Right atrium auricular region (tissue), 2 donors: Measurements from ENCODE around the gene CETN1. TPM values are rescaled to one million over a fixed set of nuclear protein-coding genes. Genes with fewer than 3 reads are reported as not detected.

Experiments
- DNase-seq: peaks from one replicate; pipeline ENCODE4 v3.0.0-alpha.2; 2019; ENCODE audit warnings: low spot score
- H3K27ac ChIP-seq, 2 donors: fragments of 200-600 bp; sonication (generic); 1 replicate in 1 of 2; 2 replicates in 1 of 2; pipeline ENCODE4 v1.5.1; 2016 to 2019
- H3K27me3 ChIP-seq, 2 donors: fragments of 200-600 bp; sonication (generic); one replicate each; pipeline versions ENCODE4 v1.5.1 to v1.6.0; 2017 to 2019
- H3K36me3 ChIP-seq: fragments of 200-600 bp; sonication (generic); one replicate; pipeline ENCODE4 v1.5.1; 2016
- H3K4me1 ChIP-seq, 2 donors: fragments of 200-600 bp; sonication (generic); one replicate each; pipeline versions ENCODE4 v1.5.1 to v1.6.0; 2017 to 2019
- H3K4me3 ChIP-seq, 2 donors: fragments of 200-600 bp; sonication (generic); 1 replicate in 1 of 2; 2 replicates in 1 of 2; pipeline ENCODE4 v1.5.1; 2017 to 2019; ENCODE audit warnings: mild to moderate bottlenecking in 1 of 2, moderate library complexity in 1 of 2
- H3K9me3 ChIP-seq, 2 donors: fragments of 200-600 bp; sonication (generic); one replicate each; pipeline ENCODE4 v1.5.1; 2019
- CTCF ChIP-seq, 2 donors: fragments of 200-600 bp; sonication (generic); IDR thresholded peaks; one replicate each; pipeline ENCODE4 v1.5.1; 2019; ENCODE audit warnings: antibody characterized with exemption in 2 of 2
- total RNA-seq, 2 donors: library from RNA; depleted of rRNA; stranded (reverse); fragments of >200 nt; gene quantifications; one replicate each; pipeline ENCODE4 v1.1.0, GENCODE V29; 2016

CETN1 gene
- total RNA-seq, 2 donors from 2014 or later, result not detected

DNA sequence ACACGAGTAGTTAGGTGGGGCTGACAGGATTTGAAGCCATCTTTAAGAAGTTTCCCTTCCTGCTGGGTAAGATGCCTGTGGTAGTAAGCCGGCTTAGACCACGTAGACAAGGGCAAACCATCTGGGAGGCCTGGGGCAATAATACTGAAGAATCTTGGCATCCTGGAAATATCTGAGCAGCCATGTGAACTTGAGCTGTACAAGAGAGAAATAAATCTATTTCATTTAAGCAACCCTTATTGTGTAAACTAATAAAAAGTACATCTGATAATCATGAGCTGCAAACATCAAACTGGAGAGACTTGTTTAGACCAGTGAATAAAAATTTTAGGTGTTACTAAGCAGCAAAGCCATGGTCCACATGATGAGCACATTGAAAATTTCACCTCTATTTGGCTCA lies 11.4 kb upstream of the CETN1 start:
- no peak for TF ChIP-seq CTCF (IDR thresholded peaks at IDR 0.05)
- DNase-seq, result no peak
- Histone ChIP-seq H3K4me1 (no peaks in the 10 kb centered on the region), H3K27ac (no peak overlapping the region), H3K9me3 (no peaks in the 10 kb centered on the region), H3K4me3 (no peak overlapping the region), H3K27me3 (no peaks in the 10 kb centered on the region), H3K36me3 (no peaks in the 10 kb centered on the region)

DNA sequence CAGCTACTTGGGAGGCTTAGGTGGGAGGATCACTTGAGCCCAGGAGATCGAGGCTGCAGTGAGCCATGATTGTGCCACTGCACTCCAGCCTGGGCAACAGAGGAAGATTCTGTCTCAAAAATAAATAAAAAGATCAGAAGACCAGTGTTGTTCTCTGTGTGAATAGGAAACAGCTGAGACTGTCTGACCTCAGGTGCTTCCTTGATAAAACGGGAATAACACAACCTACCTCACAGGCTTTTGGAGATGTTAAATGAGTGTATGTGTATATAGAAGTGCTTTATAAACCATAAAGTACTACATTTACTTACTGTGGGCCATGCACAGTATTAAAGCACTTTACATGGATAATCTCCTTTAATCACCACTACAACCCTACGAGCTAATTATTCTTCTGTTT lies 9.9 kb upstream of the CETN1 start:
- no peaks in the 10 kb centered on the region for H3K9me3 ChIP-seq
- no peak overlapping the region for H3K27ac ChIP-seq
- H3K4me1 ChIP-seq, result no peaks in the 10 kb centered on the region
- no peaks in the 10 kb centered on the region for H3K27me3 ChIP-seq
- DNase-seq, result no peak
- H3K4me3 ChIP-seq, result no peak overlapping the region
- TF ChIP-seq CTCF (IDR thresholded peaks at IDR 0.05), result no peak
- no peaks in the 10 kb centered on the region for H3K36me3 ChIP-seq

DNA sequence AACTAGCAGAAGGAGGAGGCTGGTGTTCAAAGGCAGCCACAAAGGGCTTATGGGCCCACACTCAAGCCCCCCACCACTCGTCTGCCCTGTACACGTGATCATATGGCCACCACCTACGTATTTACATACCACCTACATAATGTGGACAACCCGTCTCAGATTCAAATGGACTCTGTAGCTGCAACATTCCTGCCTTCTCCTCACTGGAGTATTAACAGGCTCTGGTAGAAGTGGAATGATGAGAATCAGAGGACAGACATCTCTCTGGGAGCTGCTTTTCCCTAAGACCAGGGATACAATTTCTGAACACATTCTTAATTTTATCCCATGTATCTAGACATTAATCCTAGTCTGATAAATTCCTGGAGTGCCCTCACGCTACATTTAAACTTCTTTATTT lies 9.5 kb upstream of the CETN1 start:
- no peaks in the 10 kb centered on the region for H3K27me3 ChIP-seq
- no peak overlapping the region for H3K27ac ChIP-seq
- no peaks in the 10 kb centered on the region for H3K36me3 ChIP-seq
- H3K4me1 ChIP-seq, result no peaks in the 10 kb centered on the region
- TF ChIP-seq CTCF (IDR thresholded peaks at IDR 0.05), result no peak
- H3K4me3 ChIP-seq, result no peak overlapping the region
- H3K9me3 ChIP-seq, result no peaks in the 10 kb centered on the region
- no peak for DNase-seq

DNA sequence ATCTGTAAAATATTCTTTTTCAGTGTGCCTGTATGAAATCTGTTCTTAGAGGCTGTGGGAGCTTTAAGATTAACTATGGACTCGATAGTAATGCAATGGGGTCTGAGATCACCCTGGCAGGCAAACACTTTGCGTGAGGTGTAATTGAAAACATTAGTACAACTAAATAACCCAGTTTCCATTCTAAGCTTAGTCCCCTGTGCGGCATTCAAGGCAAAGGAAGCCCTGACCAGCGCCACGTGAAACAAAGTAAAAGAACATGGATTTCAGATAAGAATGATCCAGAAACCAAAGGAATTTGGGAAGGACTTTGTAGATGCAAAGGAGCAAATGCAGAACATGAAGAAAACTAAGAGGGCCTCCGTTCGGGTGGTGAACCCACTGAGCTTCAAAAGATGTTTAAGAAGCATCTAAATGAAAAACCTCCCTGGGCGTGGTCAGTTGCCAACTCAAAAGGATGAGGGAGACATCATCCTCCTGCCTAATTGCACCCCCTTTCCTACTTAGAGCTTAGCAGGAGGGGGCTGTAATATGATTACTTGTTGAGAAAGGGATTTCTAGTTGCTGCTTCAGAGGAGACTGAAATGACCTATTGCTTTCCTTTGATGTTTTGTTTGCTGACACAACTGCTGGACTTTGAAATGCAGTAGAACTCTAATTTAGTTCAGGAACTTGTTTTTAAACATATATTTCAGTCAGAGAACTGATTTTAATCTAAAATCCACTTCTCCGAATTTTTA lies 7.9 kb upstream of the CETN1 start:
- H3K36me3 ChIP-seq, result no peaks in the 10 kb centered on the region
- no peak overlapping the region for H3K4me3 ChIP-seq
- no peaks in the 10 kb centered on the region for H3K4me1 ChIP-seq
- H3K27ac ChIP-seq, result no peak overlapping the region
- H3K9me3 ChIP-seq, result no peaks in the 10 kb centered on the region
- H3K27me3 ChIP-seq, result no peaks in the 10 kb centered on the region
- no peak for DNase-seq
- TF ChIP-seq CTCF (IDR thresholded peaks at IDR 0.05), result no peak

DNA sequence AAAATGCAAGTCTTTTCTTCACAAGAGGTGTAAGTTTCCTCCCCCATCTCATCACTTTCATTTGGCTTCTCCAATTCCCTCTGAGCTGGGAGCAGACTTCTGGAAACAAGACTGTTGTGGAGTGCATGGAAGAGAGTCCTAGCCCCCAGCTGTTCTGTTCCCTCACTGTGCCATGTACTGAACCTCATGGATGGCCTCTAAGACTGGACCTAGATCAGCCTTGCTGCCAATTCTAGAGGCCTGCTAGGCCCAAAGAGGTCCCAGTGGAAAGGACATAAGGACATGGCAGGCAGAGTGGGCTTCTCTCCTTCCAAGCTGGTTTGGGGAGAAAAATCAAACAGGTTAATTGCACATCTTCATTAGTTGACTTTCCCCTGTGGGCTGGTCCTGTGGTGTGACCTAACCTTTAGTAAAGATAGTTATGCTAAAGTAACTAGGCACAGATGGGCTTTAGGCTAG lies 7.3 kb upstream of the CETN1 start:
- no peaks in the 10 kb centered on the region for H3K27me3 ChIP-seq
- no peak for DNase-seq
- no peak overlapping the region for H3K4me3 ChIP-seq
- no peak for TF ChIP-seq CTCF (IDR thresholded peaks at IDR 0.05)
- no peaks in the 10 kb centered on the region for H3K4me1 ChIP-seq
- no peaks in the 10 kb centered on the region for H3K9me3 ChIP-seq
- no peaks in the 10 kb centered on the region for H3K36me3 ChIP-seq
- no peak overlapping the region for H3K27ac ChIP-seq

DNA sequence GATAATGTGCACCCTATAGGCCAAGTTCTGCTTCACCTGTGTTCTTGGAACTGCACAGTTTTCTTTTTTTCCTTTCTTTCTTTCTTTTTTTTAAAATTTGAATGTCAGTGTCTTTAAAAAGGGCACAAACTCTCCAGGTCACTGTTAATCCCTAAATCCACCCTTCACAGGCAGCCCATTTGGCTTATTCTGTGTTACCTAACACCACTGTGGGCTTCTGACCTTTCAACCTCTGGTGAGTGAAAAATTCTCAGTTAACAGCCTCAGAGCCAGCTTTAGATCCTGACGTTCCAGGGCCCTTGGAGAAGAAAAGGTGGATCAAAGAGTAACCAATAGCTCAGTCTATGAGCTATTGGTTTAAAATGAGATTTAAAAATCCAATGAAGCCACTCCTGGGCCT lies 6.8 kb upstream of the CETN1 start:
- Histone ChIP-seq H3K4me1 (no peaks in the 10 kb centered on the region), H3K4me3 (no peak overlapping the region), H3K9me3 (no peaks in the 10 kb centered on the region), H3K36me3 (no peaks in the 10 kb centered on the region), H3K27me3 (no peaks in the 10 kb centered on the region), H3K27ac (no peak overlapping the region)
- TF ChIP-seq CTCF (IDR thresholded peaks at IDR 0.05), result no peak
- DNase-seq, result no peak
